H1 (cell line): ENCODE results near the gene PAOX. TPM values are rescaled to one million over a fixed set of nuclear protein-coding genes. Genes with fewer than 3 reads are reported as not detected.

Source experiments
- CTCF ChIA-PET: fragments of 300-600 bp; sonication (Branson Sonifier 250); formaldehyde crosslinking; loops from one replicate; lab custom pipeline; 2021; ENCODE audit not compliant: partially characterized antibody; lab: Charles Lee
- POLR2A ChIA-PET: fragments of 300-600 bp; sonication (Branson Sonifier 250); formaldehyde crosslinking; loops from one replicate; lab custom pipeline; 2021; ENCODE audit warnings: inconsistent platforms; ENCODE audit not compliant: partially characterized antibody; lab: Charles Lee
- DNase-seq, 2 experiments: peaks; one replicate each; pipeline versions ENCODE4 v3.0.0 to v3.0.0-alpha.2; 2010 to 2022; ENCODE audit warnings: low spot score in 2 of 2, low read depth in 1 of 2, mixed read lengths in 1 of 2
- FAIRE-seq: peaks from 2 replicates; lab custom pipeline; 2011; peaks lifted over from hg19 to GRCh38; lab: Jason Lieb, UNC
- H2AFZ ChIP-seq: 2 replicates; pipeline ENCODE4 v1.8.1; 2012; ENCODE audit warnings: low read length, inconsistent platforms
- H2AK5ac ChIP-seq: 2 replicates; pipeline ENCODE4 v1.6.1; 2013; ENCODE audit warnings: low read depth, low read length
- H2BK120ac ChIP-seq: replicated peaks from 2 replicates; pipeline ENCODE3; 2013; ENCODE audit warnings: low read depth, low read length, inconsistent platforms
- H2BK12ac ChIP-seq: 2 replicates; pipeline ENCODE4 v1.6.1; 2013; ENCODE audit warnings: low read depth, low read length
- H2BK15ac ChIP-seq: 2 replicates; pipeline ENCODE4 v1.6.1; 2013; ENCODE audit warnings: low read length
- H2BK20ac ChIP-seq: 2 replicates; pipeline ENCODE4 v1.6.1; 2013; ENCODE audit warnings: low read length
- H2BK5ac ChIP-seq: 2 replicates; pipeline ENCODE4 v1.6.1; 2013; ENCODE audit warnings: low read depth, low read length
- H3K14ac ChIP-seq: 2 replicates; pipeline ENCODE4 v1.6.1; 2013; ENCODE audit warnings: inconsistent platforms; ENCODE audit not compliant: insufficient read length
- H3K18ac ChIP-seq: 2 replicates; pipeline ENCODE4 v1.6.1; 2013; ENCODE audit warnings: low read length; ENCODE audit errors: extremely low read depth
- H3K23ac ChIP-seq: 2 replicates; pipeline ENCODE4 v1.6.1; 2013; ENCODE audit warnings: inconsistent platforms; ENCODE audit not compliant: insufficient read length
- H3K23me2 ChIP-seq: 2 replicates; pipeline ENCODE4 v1.6.1; 2013; ENCODE audit warnings: low read depth, low read length
- H3K27ac ChIP-seq: 2 replicates; pipeline ENCODE4 v1.6.1; 2011; ENCODE audit warnings: low read depth, low read length, inconsistent platforms
- H3K27me3 ChIP-seq, 4 experiments: replicated peaks in 1 of 4; 1 replicate in 1 of 4; 2 replicates in 3 of 4; pipeline versions ENCODE4 v1.6.1 to v1.8.1; 2011 to 2013; ENCODE audit warnings: low read length in 3 of 4, mild to moderate bottlenecking in 3 of 4, inconsistent platforms in 2 of 4, mixed read lengths in 2 of 4, moderate library complexity in 1 of 4; ENCODE audit not compliant: control insufficient read depth in 3 of 4, insufficient read depth in 3 of 4; ENCODE audit errors: extremely low read depth in 1 of 4
- H3K36me3 ChIP-seq, 4 experiments: 2 replicates each; pipeline versions ENCODE4 v1.6.1 to v1.8.1; 2011 to 2013; ENCODE audit warnings: mild to moderate bottlenecking in 4 of 4, low read length in 3 of 4, moderate library complexity in 2 of 4, control low read depth in 1 of 4, inconsistent platforms in 1 of 4; ENCODE audit not compliant: insufficient read depth in 4 of 4, control insufficient read depth in 2 of 4
- H3K4ac ChIP-seq: replicated peaks from 2 replicates; pipeline ENCODE3; 2013; ENCODE audit warnings: low read length, low read depth, mixed read lengths, inconsistent platforms; ENCODE audit not compliant: insufficient read length
- H3K4me1 ChIP-seq, 4 experiments: replicated peaks in 1 of 4; 1 replicate in 1 of 4; 2 replicates in 3 of 4; pipeline versions ENCODE4 v1.6.1 to v1.8.1; 2011 to 2013; ENCODE audit warnings: low read length in 3 of 4, inconsistent platforms in 2 of 4, mixed read lengths in 1 of 4; ENCODE audit not compliant: insufficient read depth in 4 of 4, control insufficient read depth in 3 of 4
- H3K4me2 ChIP-seq, 2 experiments: 2 replicates each; pipeline versions ENCODE4 v1.6.1 to v1.8.1; 2011 to 2013; ENCODE audit warnings: low read depth in 2 of 2, low read length in 2 of 2, control low read depth in 1 of 2, inconsistent platforms in 1 of 2, mild to moderate bottlenecking in 1 of 2; ENCODE audit not compliant: insufficient read depth in 1 of 2
- H3K4me3 ChIP-seq, 4 experiments: fragments of 200-600, 300-600 bp in 1 of 4; sonication (generic), shearing (Covaris generic), sonication (Bioruptor Twin) in 1 of 4; 2 replicates each; pipeline versions ENCODE4 v1.5.1 to v1.8.1; 2011 to 2016; ENCODE audit warnings: low read length in 4 of 4, low read depth in 3 of 4, control low read depth in 2 of 4, inconsistent platforms in 2 of 4, mild to moderate bottlenecking in 2 of 4, mixed read lengths in 1 of 4, moderate library complexity in 1 of 4; ENCODE audit not compliant: insufficient read depth in 2 of 4; ENCODE audit errors: extremely low read depth in 1 of 4
- H3K56ac ChIP-seq: replicated peaks from 2 replicates; pipeline ENCODE3; 2013; ENCODE audit warnings: low read depth, mild to moderate bottlenecking, mixed read lengths, low read length, inconsistent platforms; ENCODE audit not compliant: insufficient read length
- H3K79me1 ChIP-seq: 2 replicates; pipeline ENCODE4 v1.6.1; 2013; ENCODE audit warnings: low read depth, low read length, control low read depth
- H3K79me2 ChIP-seq, 2 experiments: 2 replicates each; pipeline versions ENCODE4 v1.6.1 to v1.8.1; 2012 to 2013; ENCODE audit warnings: low read length in 2 of 2, mild to moderate bottlenecking in 2 of 2, inconsistent platforms in 1 of 2; ENCODE audit not compliant: insufficient read depth in 2 of 2, control insufficient read depth in 1 of 2
- H3K9ac ChIP-seq, 4 experiments: replicated peaks in 1 of 4; 1 replicate in 1 of 4; 2 replicates in 3 of 4; pipeline versions ENCODE4 v1.6.1 to v1.8.1; 2011 to 2013; ENCODE audit warnings: low read depth in 3 of 4, low read length in 3 of 4, control low read depth in 2 of 4, mild to moderate bottlenecking in 2 of 4, moderate library complexity in 2 of 4, inconsistent platforms in 1 of 4; ENCODE audit errors: extremely low read depth in 1 of 4
- H3K9me3 ChIP-seq, 2 experiments: 2 replicates each; pipeline versions ENCODE4 v1.6.1 to v1.8.1; 2012 to 2013; ENCODE audit warnings: mild to moderate bottlenecking in 2 of 2, moderate library complexity in 2 of 2, control low read depth in 1 of 2, inconsistent platforms in 1 of 2, low read depth in 1 of 2, low read length in 1 of 2, mixed read lengths in 1 of 2; ENCODE audit not compliant: insufficient read depth in 2 of 2
- H4K20me1 ChIP-seq, 2 experiments: replicated peaks in 1 of 2; 2 replicates each; pipeline versions ENCODE3 to v1.8.1; 2011 to 2013; ENCODE audit warnings: inconsistent platforms in 2 of 2, low read length in 2 of 2, mild to moderate bottlenecking in 1 of 2; ENCODE audit not compliant: insufficient read depth in 2 of 2, control insufficient read depth in 1 of 2
- H4K5ac ChIP-seq: 2 replicates; pipeline ENCODE4 v1.6.1; 2013; ENCODE audit warnings: low read length, low read depth, mixed read lengths, inconsistent platforms; ENCODE audit not compliant: insufficient read length
- H4K8ac ChIP-seq: 2 replicates; pipeline ENCODE4 v1.8.0; 2013; ENCODE audit warnings: mild to moderate bottlenecking, moderate library complexity, low read length, inconsistent platforms; ENCODE audit not compliant: insufficient read depth; ENCODE audit errors: extremely low read depth
- H4K91ac ChIP-seq: replicated peaks from 2 replicates; pipeline ENCODE3; 2013; ENCODE audit warnings: low read length, mixed read lengths, inconsistent platforms; ENCODE audit not compliant: insufficient read length
- ASH2L ChIP-seq: fragments of 200-600, 300-600 bp; sonication (generic); IDR thresholded peaks from one replicate; pipeline ENCODE4 v1.7.1; 2017; ENCODE audit warnings: low read length
- EGR1 ChIP-seq: IDR thresholded peaks from 2 replicates; pipeline ENCODE4 v1.6.1; 2011; ENCODE audit warnings: low read depth, low read length, borderline replicate concordance
- RFX5 ChIP-seq: IDR thresholded peaks from 2 replicates; pipeline ENCODE4 v1.6.1; 2011; ENCODE audit warnings: low read depth, low read length, improper control_type of control experiment, borderline replicate concordance
- ZNF274 ChIP-seq: IDR thresholded peaks from 2 replicates; pipeline ENCODE4 v1.7.0; 2012; ENCODE audit warnings: low read length, borderline replicate concordance; ENCODE audit errors: extremely low read depth
- WGBS, 2 experiments: shearing (Covaris generic) in 1 of 2; methylation state at CpG; one replicate each; pipeline versions ENCODE4 v1.1.6 to v1.1.7; 2013 to 2015; ENCODE audit warnings: low lambda C conversion rate in 2 of 2, mixed read lengths in 2 of 2, inconsistent platforms in 1 of 2, low coverage in 1 of 2, missing lambda C conversion rate in 1 of 2; ENCODE audit not compliant: insufficient replicate concordance in 2 of 2, insufficient coverage in 1 of 2, insufficient read length in 1 of 2; ENCODE audit errors: extremely low coverage in 1 of 2, missing lambda C conversion rate in 1 of 2; 5-methylcytosine and 5-hydroxymethylcytosine counted together
- polyA plus RNA-seq, 7 experiments: library from polyadenylated mRNA; depleted of rRNA in 3 of 7; stranded (reverse) in 5 of 7; unstranded in 2 of 7; fragments of >200 nt in 5 of 7; fragments of 200-250 nt in 2 of 7; gene quantifications; 1 replicate in 5 of 7; 2 replicates in 1 of 7; 4 replicates in 1 of 7; pipeline versions ENCODE4 v1.2.1 to v1.2.3, GENCODE V29; 2011 to 2013; ENCODE audit warnings: missing spikeins in 2 of 7, mixed read lengths in 2 of 7
- total RNA-seq: library from RNA; stranded (reverse); fragmentation: NEBNext Ultra II Directional; extraction: Animal tissue kit (Norgen Biotek cat#: 25700); gene quantifications from 2 replicates; pipeline ENCODE4 v1.2.1, GENCODE V29; 2021
- TF ChIP-seq, protein P1 (sequence below), 3 experiments: IDR thresholded peaks; 1 replicate in 2 of 3; 2 replicates in 1 of 3; pipeline versions ENCODE4 v1.5.1 to v1.6.1; 2011; ENCODE audit warnings: low read length in 3 of 3, mild to moderate bottlenecking in 3 of 3, inconsistent platforms in 2 of 3, low read depth in 1 of 3, moderate library complexity in 1 of 3; ENCODE audit not compliant: insufficient read depth in 1 of 3; ENCODE audit errors: control extremely low read depth in 1 of 3

Gene PAOX
- total and polyA plus RNA-seq, 2 of the 8 experiments (the other 6 are each of a cell fraction or from before 2014, with no cell fraction given) = 3.7 to 4.3 TPM

GRCh38 chr10:133344236-133344635 lies 34.8 kb upstream of the PAOX start:
- Histone ChIP-seq H4K20me1 (peaks cover 0 to 7% of the 10 kb centered on the region in 2 experiments), H3K4ac (no peak overlapping the region), H3K4me2 (no peak overlapping the region), H3K27me3 (peaks cover 0 to 8% (median 2%) of the 10 kb centered on the region in 4 experiments; a peak in 3 of 7 replicates), H2BK5ac (no peak overlapping the region), H3K18ac (no peak overlapping the region), H2AFZ (no peak overlapping the region), H3K4me1 (peaks cover 0 to 17% (median 1%) of the 10 kb centered on the region in 4 experiments; a peak in 3 of 7 replicates), H2AK5ac (no peak overlapping the region), H2BK120ac (no peak overlapping the region), H2BK15ac (no peak overlapping the region), H4K5ac (no peak overlapping the region), H3K27ac (no peak overlapping the region), H2BK12ac (no peak overlapping the region), H3K4me3 (no peak overlapping the region), H3K9me3 (no peaks in the 10 kb centered on the region), H4K8ac (no peak overlapping the region), H3K14ac (no peak overlapping the region), H3K56ac (no peak overlapping the region), H3K36me3 (no peaks in the 10 kb centered on the region), H4K91ac (no peak overlapping the region), H3K23me2 (peaks cover 7% of the 10 kb centered on the region; the same call in 1 of the 2 replicates), H3K79me1 (no peaks in the 10 kb centered on the region), H3K79me2 (no peaks in the 10 kb centered on the region), H2BK20ac (no peak overlapping the region), H3K23ac (no peak overlapping the region), H3K9ac (no peak overlapping the region)
- no peak for DNase-seq
- ChIA-PET CTCF (interaction anchor here (1.4 to 4.9 kb wide), 3 partner anchors 7 to 15 kb away, joined by 3 to 27 read pairs (median 4); partner anchors contain the start of gene CALY), POLR2A (interaction anchor here (1.1 to 4.8 kb wide), 8 partner anchors 9 to 65 kb away, joined by 3 to 38 read pairs (median 5); partner anchors contain the start of gene FUOM)
- WGBS, 2 experiments = 86% methylated on average over 5 of the region's 5 CpGs; no CpG with 5 or more reads in 1 of the 2 experiments
- no peak for FAIRE-seq
- TF ChIP-seq EGR1 (no peak), ZNF274 (no peak), RFX5 (no peak), ASH2L (no peak)
- TF ChIP-seq, protein P1, sequence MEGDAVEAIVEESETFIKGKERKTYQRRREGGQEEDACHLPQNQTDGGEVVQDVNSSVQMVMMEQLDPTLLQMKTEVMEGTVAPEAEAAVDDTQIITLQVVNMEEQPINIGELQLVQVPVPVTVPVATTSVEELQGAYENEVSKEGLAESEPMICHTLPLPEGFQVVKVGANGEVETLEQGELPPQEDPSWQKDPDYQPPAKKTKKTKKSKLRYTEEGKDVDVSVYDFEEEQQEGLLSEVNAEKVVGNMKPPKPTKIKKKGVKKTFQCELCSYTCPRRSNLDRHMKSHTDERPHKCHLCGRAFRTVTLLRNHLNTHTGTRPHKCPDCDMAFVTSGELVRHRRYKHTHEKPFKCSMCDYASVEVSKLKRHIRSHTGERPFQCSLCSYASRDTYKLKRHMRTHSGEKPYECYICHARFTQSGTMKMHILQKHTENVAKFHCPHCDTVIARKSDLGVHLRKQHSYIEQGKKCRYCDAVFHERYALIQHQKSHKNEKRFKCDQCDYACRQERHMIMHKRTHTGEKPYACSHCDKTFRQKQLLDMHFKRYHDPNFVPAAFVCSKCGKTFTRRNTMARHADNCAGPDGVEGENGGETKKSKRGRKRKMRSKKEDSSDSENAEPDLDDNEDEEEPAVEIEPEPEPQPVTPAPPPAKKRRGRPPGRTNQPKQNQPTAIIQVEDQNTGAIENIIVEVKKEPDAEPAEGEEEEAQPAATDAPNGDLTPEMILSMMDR (IDR thresholded peaks at IDR 0.05; ENCODE audit: control extremely low read depth in 1 of 3, insufficient read depth in 1 of 3, low read depth in 1 of 3, low read length in 3 of 3) = no peak
